ENCODE results near the gene MRPL20.
"Not testable (repeated sequence)": the region's sequence is repeated elsewhere in the genome, so short reads cannot be mapped to it uniquely, and the experiment has no call there.

MRPL20 gene

DNA sequence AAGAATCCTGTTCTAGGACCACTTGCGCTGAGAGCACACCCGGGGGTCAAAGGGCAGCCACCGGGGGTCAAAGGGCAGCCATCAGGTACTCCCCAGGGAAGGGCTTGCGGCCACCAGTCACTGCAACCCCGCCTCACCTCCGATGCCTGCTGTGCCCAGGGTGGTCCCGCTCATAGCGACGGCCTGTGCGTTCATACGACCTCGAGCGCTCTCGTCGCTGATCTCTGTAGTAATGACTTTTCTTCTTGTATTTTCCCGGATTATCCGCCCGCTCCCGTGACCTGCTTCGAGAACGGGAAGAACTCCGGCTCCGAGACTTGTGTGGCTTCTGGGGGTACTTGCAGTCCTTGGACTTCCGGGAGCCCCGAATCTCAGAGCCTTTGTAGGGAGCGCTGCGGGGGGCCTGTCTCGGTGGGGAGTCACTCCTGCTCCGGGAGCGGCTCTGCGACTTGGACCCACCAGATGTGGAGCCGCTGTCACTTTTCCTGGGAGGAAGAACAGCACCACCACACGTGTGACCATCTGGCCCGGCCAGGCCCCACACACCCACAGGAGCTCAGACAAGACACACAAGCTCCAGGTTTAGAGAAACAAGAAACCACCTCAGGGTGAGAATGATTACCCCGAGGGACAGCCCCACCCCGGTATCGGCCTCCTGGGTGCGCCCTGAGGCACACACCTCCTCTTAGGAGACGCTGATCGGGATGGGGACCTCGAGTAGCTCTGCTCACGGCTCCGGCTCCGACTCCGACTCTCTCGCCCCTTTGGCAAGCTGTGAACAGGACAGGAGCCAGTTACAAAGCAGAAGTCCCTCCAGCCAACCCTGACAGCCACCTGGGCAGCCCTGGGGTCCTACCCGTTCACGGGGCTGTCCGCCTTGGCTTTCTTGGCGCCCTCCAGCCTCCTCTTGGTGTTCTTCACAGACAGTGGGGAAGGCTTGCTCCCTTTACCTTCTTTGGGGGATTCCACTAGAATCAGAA, 19.7 kb downstream of the MRPL20 start:
- no peaks in the 10 kb centered on the region for H3K9me3 ChIP-seq (ENCODE audit: control insufficient read depth in 1 of 2, low read length in 2 of 2)
- H3K27me3 ChIP-seq (ENCODE audit: control insufficient read depth in 1 of 2, insufficient read depth in 2 of 2, low read length in 2 of 2): no peaks in the 10 kb centered on the region
- no peak overlapping the region for H3K4me3 ChIP-seq (ENCODE audit: low read depth in 1 of 2, low read length in 2 of 2)
- H3K27ac ChIP-seq (ENCODE audit: low read depth, low read length): no peak overlapping the region
- H3K9ac ChIP-seq (ENCODE audit: low read depth in 1 of 2, low read length in 2 of 2): no peak overlapping the region
- H3K36me3 ChIP-seq (ENCODE audit: control insufficient read depth in 1 of 2, insufficient read depth in 2 of 2, low read length in 2 of 2): peaks cover 46 to 66% of the 10 kb centered on the region in 2 donors
- H3K4me1 ChIP-seq (ENCODE audit: control insufficient read depth in 1 of 2, insufficient read depth in 2 of 2, low read length in 2 of 2): no peaks in the 10 kb centered on the region

DNA sequence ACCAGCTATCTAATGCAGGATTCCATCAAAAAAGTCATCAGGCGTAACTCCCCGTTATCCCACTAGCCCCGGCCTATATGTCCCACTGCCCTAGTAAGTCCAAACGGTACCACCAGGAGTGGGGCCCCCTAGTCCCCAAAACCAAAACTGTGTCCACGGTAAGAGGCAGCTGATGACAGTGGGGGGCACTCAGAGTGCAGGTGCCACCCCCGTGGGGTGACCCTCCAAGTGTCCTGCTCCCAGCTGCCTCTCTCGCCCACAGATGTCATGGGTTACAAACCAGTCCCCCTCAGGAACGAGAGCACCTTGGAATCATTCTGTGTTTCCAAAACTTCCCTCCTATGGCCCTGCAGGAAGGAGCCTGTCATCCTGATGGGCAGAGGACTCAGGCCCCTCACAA, 21.2 kb downstream of the MRPL20 start:
- H3K27me3 ChIP-seq (ENCODE audit: control insufficient read depth in 1 of 2, insufficient read depth in 2 of 2, low read length in 2 of 2): no peaks in the 10 kb centered on the region
- H3K9ac ChIP-seq (ENCODE audit: low read depth in 1 of 2, low read length in 2 of 2): no peak overlapping the region
- no peaks in the 10 kb centered on the region for H3K9me3 ChIP-seq (ENCODE audit: control insufficient read depth in 1 of 2, low read length in 2 of 2)
- no peaks in the 10 kb centered on the region for H3K4me1 ChIP-seq (ENCODE audit: control insufficient read depth in 1 of 2, insufficient read depth in 2 of 2, low read length in 2 of 2)
- no peak overlapping the region for H3K4me3 ChIP-seq (ENCODE audit: low read depth in 1 of 2, low read length in 2 of 2)
- peaks cover 35 to 53% of the 10 kb centered on the region in 2 donors for H3K36me3 ChIP-seq (ENCODE audit: control insufficient read depth in 1 of 2, insufficient read depth in 2 of 2, low read length in 2 of 2)
- H3K27ac ChIP-seq (ENCODE audit: low read depth, low read length): no peak overlapping the region

- H3K27ac ChIP-seq (ENCODE audit: low read depth, low read length); H3K9ac ChIP-seq (ENCODE audit: low read depth in 1 of 2, low read length in 2 of 2); H3K27me3 ChIP-seq (ENCODE audit: control insufficient read depth in 1 of 2, insufficient read depth in 2 of 2, low read length in 2 of 2); H3K4me3 ChIP-seq (ENCODE audit: low read depth in 1 of 2, low read length in 2 of 2); H3K4me1 ChIP-seq (ENCODE audit: control insufficient read depth in 1 of 2, insufficient read depth in 2 of 2, low read length in 2 of 2); H3K9me3 ChIP-seq (ENCODE audit: control insufficient read depth in 1 of 2, low read length in 2 of 2): not testable (repeated sequence)
- H3K36me3 ChIP-seq (ENCODE audit: control insufficient read depth in 1 of 2, insufficient read depth in 2 of 2, low read length in 2 of 2): peaks cover 29 to 47% of the 10 kb centered on the region in 2 donors
Measured at GRCh38 chr1:1385339-1385738, 21.8 kb downstream of the MRPL20 start.

- no peak overlapping the region for H3K9ac ChIP-seq (ENCODE audit: low read depth in 1 of 2, low read length in 2 of 2)
- no peaks in the 10 kb centered on the region for H3K27me3 ChIP-seq (ENCODE audit: control insufficient read depth in 1 of 2, insufficient read depth in 2 of 2, low read length in 2 of 2)
- H3K9me3 ChIP-seq (ENCODE audit: control insufficient read depth in 1 of 2, low read length in 2 of 2): no peaks in the 10 kb centered on the region
- no peak overlapping the region for H3K4me3 ChIP-seq (ENCODE audit: low read depth in 1 of 2, low read length in 2 of 2)
- peaks cover 0 to under 1% of the 10 kb centered on the region in 2 donors for H3K4me1 ChIP-seq (ENCODE audit: control insufficient read depth in 1 of 2, insufficient read depth in 2 of 2, low read length in 2 of 2)
- peaks cover 7 to 8% of the 10 kb centered on the region in 2 donors for H3K36me3 ChIP-seq (ENCODE audit: control insufficient read depth in 1 of 2, insufficient read depth in 2 of 2, low read length in 2 of 2)
- H3K27ac ChIP-seq (ENCODE audit: low read depth, low read length): no peak overlapping the region
Measured at GRCh38 chr1:1381294-1381693, 25.8 kb downstream of the MRPL20 start.

DNA sequence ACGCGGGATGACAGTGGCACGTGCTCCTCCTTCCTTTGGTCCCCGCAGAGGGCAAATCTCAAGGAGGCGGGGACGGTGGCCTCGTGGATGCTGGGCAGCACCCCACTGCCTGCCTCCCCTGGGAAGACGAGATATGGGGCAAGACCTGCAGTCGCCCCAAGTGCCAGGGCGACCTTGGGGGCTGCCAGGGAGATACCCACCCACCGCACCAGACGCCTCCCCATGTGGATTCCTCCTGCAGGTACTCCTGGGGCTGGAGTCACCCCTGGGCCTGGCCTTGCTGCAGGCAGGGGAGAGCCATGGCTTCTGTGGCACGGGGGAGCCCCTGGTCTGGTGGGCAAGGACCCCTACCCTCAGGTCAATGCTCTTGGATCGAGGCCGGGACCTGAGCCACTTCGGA, 26.2 kb downstream of the MRPL20 start:
- peaks cover 0 to 5% of the 10 kb centered on the region in 2 donors for H3K4me1 ChIP-seq (ENCODE audit: control insufficient read depth in 1 of 2, insufficient read depth in 2 of 2, low read length in 2 of 2)
- no peak overlapping the region for H3K9ac ChIP-seq (ENCODE audit: low read depth in 1 of 2, low read length in 2 of 2)
- H3K27me3 ChIP-seq (ENCODE audit: control insufficient read depth in 1 of 2, insufficient read depth in 2 of 2, low read length in 2 of 2): no peaks in the 10 kb centered on the region
- no peak overlapping the region for H3K4me3 ChIP-seq (ENCODE audit: low read depth in 1 of 2, low read length in 2 of 2)
- peaks cover 3 to 4% of the 10 kb centered on the region in 2 donors for H3K36me3 ChIP-seq (ENCODE audit: control insufficient read depth in 1 of 2, insufficient read depth in 2 of 2, low read length in 2 of 2)
- H3K9me3 ChIP-seq (ENCODE audit: control insufficient read depth in 1 of 2, low read length in 2 of 2): no peaks in the 10 kb centered on the region
- no peak overlapping the region for H3K27ac ChIP-seq (ENCODE audit: low read depth, low read length)

GRCh38 chr1:1377540-1378205, 29.4 kb downstream of the MRPL20 start:
- Histone ChIP-seq H3K9me3 (ENCODE audit: control insufficient read depth in 1 of 2, low read length in 2 of 2) (no peaks in the 10 kb centered on the region), H3K4me1 (ENCODE audit: control insufficient read depth in 1 of 2, insufficient read depth in 2 of 2, low read length in 2 of 2) (peaks cover 9 to 20% of the 10 kb centered on the region in 2 donors), H3K9ac (ENCODE audit: low read depth in 1 of 2, low read length in 2 of 2) (no peak overlapping the region), H3K27ac (ENCODE audit: low read depth, low read length) (no peak overlapping the region), H3K4me3 (ENCODE audit: low read depth in 1 of 2, low read length in 2 of 2) (no peak overlapping the region), H3K36me3 (ENCODE audit: control insufficient read depth in 1 of 2, insufficient read depth in 2 of 2, low read length in 2 of 2) (peaks cover 0 to 7% of the 10 kb centered on the region in 2 donors), H3K27me3 (ENCODE audit: control insufficient read depth in 1 of 2, insufficient read depth in 2 of 2, low read length in 2 of 2) (no peaks in the 10 kb centered on the region)

- Histone ChIP-seq H3K4me1 (ENCODE audit: control insufficient read depth in 1 of 2, insufficient read depth in 2 of 2, low read length in 2 of 2) (peaks cover 14 to 28% of the 10 kb centered on the region in 2 donors), H3K27ac (ENCODE audit: low read depth, low read length) (no peak overlapping the region), H3K4me3 (ENCODE audit: low read depth in 1 of 2, low read length in 2 of 2) (no peak overlapping the region), H3K9ac (ENCODE audit: low read depth in 1 of 2, low read length in 2 of 2) (no peak overlapping the region), H3K9me3 (ENCODE audit: control insufficient read depth in 1 of 2, low read length in 2 of 2) (no peaks in the 10 kb centered on the region), H3K36me3 (ENCODE audit: control insufficient read depth in 1 of 2, insufficient read depth in 2 of 2, low read length in 2 of 2) (peaks cover 0 to 7% of the 10 kb centered on the region in 2 donors), H3K27me3 (ENCODE audit: control insufficient read depth in 1 of 2, insufficient read depth in 2 of 2, low read length in 2 of 2) (no peaks in the 10 kb centered on the region)
Measured at GRCh38 chr1:1376551-1377226, 30.4 kb downstream of the MRPL20 start.

DNA sequence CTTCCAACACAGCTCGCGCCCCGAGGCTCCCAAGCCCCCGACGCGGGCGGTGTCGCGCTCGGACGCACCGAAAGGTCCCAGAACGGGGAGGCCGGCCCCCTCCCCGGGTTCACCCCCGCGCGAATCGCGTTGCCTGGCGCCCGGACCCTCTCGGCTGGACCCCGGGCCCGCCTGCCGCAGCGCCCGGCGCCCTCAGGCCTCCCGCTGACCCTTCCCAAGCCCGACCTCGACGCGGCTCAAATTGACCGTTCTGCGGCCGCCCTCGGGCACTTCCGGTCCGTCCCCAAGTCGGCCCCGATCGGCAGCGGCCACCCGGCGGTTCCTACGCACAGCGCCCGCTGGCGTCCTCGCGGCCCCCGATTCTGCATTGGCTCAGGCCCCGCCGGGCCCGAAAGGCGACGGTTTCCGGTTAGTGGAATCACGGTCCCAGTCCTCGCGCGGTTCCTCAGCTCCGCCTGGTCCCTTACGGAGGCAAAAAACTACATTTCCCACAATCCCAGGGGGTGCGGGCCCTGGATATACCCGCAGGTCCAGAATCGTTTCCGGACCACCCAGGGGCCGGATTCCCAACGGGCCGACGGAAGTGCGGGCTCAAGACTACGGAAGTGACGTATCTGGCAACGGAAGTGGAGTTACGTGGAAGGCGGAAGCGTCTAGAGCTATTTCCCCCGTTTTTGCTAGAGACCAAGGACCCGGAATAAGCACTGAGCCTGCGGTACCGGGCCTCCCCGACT, 32.0 kb downstream of the MRPL20 start, which contains the start of gene AURKAIP1:
TSS of gene AURKAIP1 (minus strand) at position 279 of the 734 bp plus-strand sequence. CDS start 451 bp downstream, outside the sequence.
- Histone ChIP-seq H3K4me3 (ENCODE audit: low read depth in 1 of 2, low read length in 2 of 2) (peak within 1 kb of the TSS; percentile 83 to 84), H3K27ac (ENCODE audit: low read depth, low read length) (peak within 1 kb of the TSS; percentile 81), H3K9me3 (ENCODE audit: control insufficient read depth in 1 of 2, low read length in 2 of 2) (no peaks in the 10 kb centered on the region), H3K27me3 (ENCODE audit: control insufficient read depth in 1 of 2, insufficient read depth in 2 of 2, low read length in 2 of 2) (no peaks in the 10 kb centered on the region), H3K9ac (ENCODE audit: low read depth in 1 of 2, low read length in 2 of 2) (peak within 1 kb of the TSS; percentile 79 to 89), H3K36me3 (ENCODE audit: control insufficient read depth in 1 of 2, insufficient read depth in 2 of 2, low read length in 2 of 2) (peaks cover 0 to 7% of the 10 kb centered on the region in 2 donors), H3K4me1 (ENCODE audit: control insufficient read depth in 1 of 2, insufficient read depth in 2 of 2, low read length in 2 of 2) (peaks cover 18 to 33% of the 10 kb centered on the region in 2 donors)

DNA sequence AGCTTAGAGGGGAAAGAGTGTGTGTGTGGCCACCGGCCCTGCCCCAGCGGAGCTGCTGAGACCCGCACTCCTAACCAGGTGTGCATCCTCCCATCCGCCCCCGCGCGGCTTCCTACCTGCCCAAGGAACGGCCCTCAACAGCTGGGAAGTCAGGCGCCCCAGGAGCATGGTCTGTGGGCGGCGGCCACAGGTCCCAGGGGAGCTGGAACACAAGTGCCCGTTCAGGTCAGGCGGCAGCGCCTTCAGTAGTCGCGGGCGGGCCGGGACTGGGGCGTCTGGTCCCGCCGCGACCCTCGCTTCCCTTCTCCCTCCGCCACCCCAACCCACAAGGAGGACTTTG, 32.5 kb downstream of the MRPL20 start:
- no peaks in the 10 kb centered on the region for H3K27me3 ChIP-seq (ENCODE audit: control insufficient read depth in 1 of 2, insufficient read depth in 2 of 2, low read length in 2 of 2)
- peaks cover 0 to 7% of the 10 kb centered on the region in 2 donors for H3K36me3 ChIP-seq (ENCODE audit: control insufficient read depth in 1 of 2, insufficient read depth in 2 of 2, low read length in 2 of 2)
- peaks cover 18 to 33% of the 10 kb centered on the region in 2 donors for H3K4me1 ChIP-seq (ENCODE audit: control insufficient read depth in 1 of 2, insufficient read depth in 2 of 2, low read length in 2 of 2)
- H3K4me3 ChIP-seq (ENCODE audit: low read depth in 1 of 2, low read length in 2 of 2): peak overlapping the region; percentile 83 to 84
- H3K9ac ChIP-seq (ENCODE audit: low read depth in 1 of 2, low read length in 2 of 2): peak overlapping the region; percentile 79 to 89
- no peaks in the 10 kb centered on the region for H3K9me3 ChIP-seq (ENCODE audit: control insufficient read depth in 1 of 2, low read length in 2 of 2)
- peak overlapping the region; percentile 81 for H3K27ac ChIP-seq (ENCODE audit: low read depth, low read length)
